ENCODE results near the gene EIF4A3.

Gene EIF4A3

GRCh38 chr17:80190716-80191115 lies 43.8 kb upstream of the EIF4A3 start:
- H3K4me3 ChIP-seq (ENCODE audit: low read depth, low read length), result no peak overlapping the region
- no peak for TF ChIP-seq CTCF (IDR thresholded peaks at IDR 0.05; ENCODE audit: insufficient read depth, low read depth, low read length, missing control alignments)
- DNase-seq (ENCODE audit: low read depth), result no peak

GRCh38 chr17:80189611-80190010 lies 42.7 kb upstream of the EIF4A3 start:
- TF ChIP-seq CTCF (IDR thresholded peaks at IDR 0.05; ENCODE audit: insufficient read depth, low read depth, low read length, missing control alignments), result no peak
- DNase-seq (ENCODE audit: low read depth), result no peak
- H3K4me3 ChIP-seq (ENCODE audit: low read depth, low read length), result no peak overlapping the region

GRCh38 chr17:80187515-80187941 lies 40.6 kb upstream of the EIF4A3 start:
- no peak for TF ChIP-seq CTCF (IDR thresholded peaks at IDR 0.05; ENCODE audit: insufficient read depth, low read depth, low read length, missing control alignments)
- no peak for DNase-seq (ENCODE audit: low read depth)
- H3K4me3 ChIP-seq (ENCODE audit: low read depth, low read length), result no peak overlapping the region

- TF ChIP-seq CTCF (IDR thresholded peaks at IDR 0.05; ENCODE audit: insufficient read depth, low read depth, low read length, missing control alignments), result no peak
- DNase-seq (ENCODE audit: low read depth), result no peak
- no peak overlapping the region for H3K4me3 ChIP-seq (ENCODE audit: low read depth, low read length)
Measured at GRCh38 chr17:80187090-80187489, 40.2 kb upstream of the EIF4A3 start.

GRCh38 chr17:80185968-80186367 lies 39.0 kb upstream of the EIF4A3 start:
- TF ChIP-seq CTCF (IDR thresholded peaks at IDR 0.05; ENCODE audit: insufficient read depth, low read depth, low read length, missing control alignments), result no peak
- no peak overlapping the region for H3K4me3 ChIP-seq (ENCODE audit: low read depth, low read length)
- no peak for DNase-seq (ENCODE audit: low read depth)

- DNase-seq (ENCODE audit: low read depth), result no peak
- no peak for TF ChIP-seq CTCF (IDR thresholded peaks at IDR 0.05; ENCODE audit: insufficient read depth, low read depth, low read length, missing control alignments)
- H3K4me3 ChIP-seq (ENCODE audit: low read depth, low read length), result no peak overlapping the region
Measured at GRCh38 chr17:80184423-80184714, 37.4 kb upstream of the EIF4A3 start.

- no peak for DNase-seq (ENCODE audit: low read depth)
- H3K4me3 ChIP-seq (ENCODE audit: low read depth, low read length), result no peak overlapping the region
- no peak for TF ChIP-seq CTCF (IDR thresholded peaks at IDR 0.05; ENCODE audit: insufficient read depth, low read depth, low read length, missing control alignments)
Measured at GRCh38 chr17:80183581-80184422, 36.9 kb upstream of the EIF4A3 start.
